Right lobe of liver (tissue), 6 donors: ENCODE measurements around the gene ITGA4. TPM values are rescaled to one million over a fixed set of nuclear protein-coding genes. Genes with fewer than 3 reads are reported as not detected.

ENCODE experiments used
- ATAC-seq, 4 donors: fragments of 200-7000 bp; cut with Tn5 transposase; one replicate each; pipeline ENCODE4 v1.9.1; 2020; ENCODE audit warnings: mild to moderate bottlenecking in 4 of 4, moderate library complexity in 4 of 4
- DNase-seq, 3 donors: peaks; one replicate each; pipeline ENCODE4 v3.0.0-alpha.2; 2020
- H3K27ac ChIP-seq, 3 donors: fragments of 200-600 bp; one replicate each; pipeline ENCODE4 v1.8.0; 2022
- H3K27me3 ChIP-seq, 2 donors: fragments of 200-600 bp; one replicate each; pipeline ENCODE4 v1.8.0; 2022
- H3K36me3 ChIP-seq, 4 donors: fragments of 200-600 bp; sonication (generic) in 1 of 4; one replicate each; pipeline versions ENCODE4 v1.5.1 to v1.8.0; 2017 to 2022; ENCODE audit warnings: control low read depth in 1 of 4
- H3K4me1 ChIP-seq, 4 donors: fragments of 200-600 bp; sonication (generic) in 1 of 4; one replicate each; pipeline versions ENCODE4 v1.5.1 to v1.8.0; 2017 to 2022; ENCODE audit warnings: control low read depth in 1 of 4
- H3K4me3 ChIP-seq, 3 donors: fragments of 200-600 bp; one replicate each; pipeline ENCODE4 v1.8.0; 2022
- H3K9me3 ChIP-seq, 4 donors: fragments of 200-600 bp; sonication (generic) in 1 of 4; one replicate each; pipeline versions ENCODE4 v1.5.1 to v1.8.0; 2017 to 2022; ENCODE audit warnings: control low read depth in 1 of 4
- POLR2A ChIP-seq: fragments of 450-650 bp; IDR thresholded peaks from one replicate; pipeline ENCODE4 v1.6.1; 2017; ENCODE audit warnings: antibody characterized with exemption, mild to moderate bottlenecking
- WGBS: methylation state at CpG from one replicate; pipeline ENCODE4 v1.1.6; 2018; ENCODE audit warnings: low coverage, low lambda C conversion rate; ENCODE audit not compliant: insufficient coverage; ENCODE audit errors: missing lambda C conversion rate; 5-methylcytosine and 5-hydroxymethylcytosine counted together
- intact Hi-C, 2 donors: fragments of 100-400 bp; cut with DNase I; formaldehyde crosslinking; loops; one replicate each; pipeline versions ENCODE4 v1.11.2 to v1.14.1; 2022
- total RNA-seq, 6 experiments: library from RNA; depleted of rRNA in 2 of 6; stranded (reverse); fragments of >200 nt in 2 of 6; fragmentation: NEBNext Ultra II Directional in 3 of 6; extraction: Animal tissue kit (Norgen Biotek cat#: 25700) in 3 of 6; gene quantifications; one replicate each; pipeline versions ENCODE4 v1.1.0 to v1.2.4, GENCODE V29; 2016 to 2023
- TF ChIP-seq, protein P1 (sequence below), 4 donors: fragments of 200-600 bp in 3 of 4; fragments of 450-650 bp in 1 of 4; IDR thresholded peaks; one replicate each; pipeline versions ENCODE4 v1.5.1 to v1.8.0; 2016 to 2022; ENCODE audit warnings: antibody characterized with exemption in 4 of 4, mild to moderate bottlenecking in 2 of 4
- donor health status: DM: no; HTN: yes; CAD: no.
- donor health status: DM: no; HTN: no; CAD: no.
- donor health status: DM: no; HTN: no; CAD: no.
- donor health status: DM: no; HTN: yes; CAD: no.
- donor health status: DM: no; HTN: yes; CAD: no.

Gene ITGA4
- total RNA-seq, 6 experiments from 2014 or later: 1.2 to 7.4 (median 3.6) TPM

DNA sequence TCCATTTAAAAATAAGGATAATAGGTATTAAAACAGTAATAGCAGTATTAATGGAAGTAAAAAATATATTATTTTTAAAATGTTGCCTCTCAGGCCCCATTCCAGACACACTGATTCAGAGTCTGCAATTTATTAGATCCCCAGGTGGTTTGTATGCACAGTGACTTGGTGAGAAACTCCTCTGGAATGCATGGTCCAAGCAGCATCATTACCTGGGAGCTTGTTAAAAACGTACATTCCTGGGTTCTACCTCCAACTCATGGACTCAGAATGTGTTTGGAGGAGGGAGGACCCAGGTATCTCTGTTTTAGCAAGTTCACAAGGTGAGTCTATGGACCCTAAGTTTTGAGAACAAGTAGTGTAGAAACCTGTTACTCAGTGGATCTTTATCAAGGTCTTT is 95.6 kb downstream of the ITGA4 start:
- Histone ChIP-seq H3K27me3 (no peaks in the 10 kb centered on the region), H3K36me3 (no peaks in the 10 kb centered on the region), H3K27ac (no peak overlapping the region), H3K9me3 (no peaks in the 10 kb centered on the region), H3K4me3 (no peak overlapping the region), H3K4me1 (no peaks in the 10 kb centered on the region)
- intact Hi-C loops: no loop called here
- DNase-seq: no peak
- TF ChIP-seq POLR2A: no peak
- TF ChIP-seq, protein P1, sequence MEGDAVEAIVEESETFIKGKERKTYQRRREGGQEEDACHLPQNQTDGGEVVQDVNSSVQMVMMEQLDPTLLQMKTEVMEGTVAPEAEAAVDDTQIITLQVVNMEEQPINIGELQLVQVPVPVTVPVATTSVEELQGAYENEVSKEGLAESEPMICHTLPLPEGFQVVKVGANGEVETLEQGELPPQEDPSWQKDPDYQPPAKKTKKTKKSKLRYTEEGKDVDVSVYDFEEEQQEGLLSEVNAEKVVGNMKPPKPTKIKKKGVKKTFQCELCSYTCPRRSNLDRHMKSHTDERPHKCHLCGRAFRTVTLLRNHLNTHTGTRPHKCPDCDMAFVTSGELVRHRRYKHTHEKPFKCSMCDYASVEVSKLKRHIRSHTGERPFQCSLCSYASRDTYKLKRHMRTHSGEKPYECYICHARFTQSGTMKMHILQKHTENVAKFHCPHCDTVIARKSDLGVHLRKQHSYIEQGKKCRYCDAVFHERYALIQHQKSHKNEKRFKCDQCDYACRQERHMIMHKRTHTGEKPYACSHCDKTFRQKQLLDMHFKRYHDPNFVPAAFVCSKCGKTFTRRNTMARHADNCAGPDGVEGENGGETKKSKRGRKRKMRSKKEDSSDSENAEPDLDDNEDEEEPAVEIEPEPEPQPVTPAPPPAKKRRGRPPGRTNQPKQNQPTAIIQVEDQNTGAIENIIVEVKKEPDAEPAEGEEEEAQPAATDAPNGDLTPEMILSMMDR (IDR thresholded peaks at IDR 0.05): no peak
- no peak for ATAC-seq
- 20% methylated on average over 1 of the region's 1 CpG for WGBS

DNA sequence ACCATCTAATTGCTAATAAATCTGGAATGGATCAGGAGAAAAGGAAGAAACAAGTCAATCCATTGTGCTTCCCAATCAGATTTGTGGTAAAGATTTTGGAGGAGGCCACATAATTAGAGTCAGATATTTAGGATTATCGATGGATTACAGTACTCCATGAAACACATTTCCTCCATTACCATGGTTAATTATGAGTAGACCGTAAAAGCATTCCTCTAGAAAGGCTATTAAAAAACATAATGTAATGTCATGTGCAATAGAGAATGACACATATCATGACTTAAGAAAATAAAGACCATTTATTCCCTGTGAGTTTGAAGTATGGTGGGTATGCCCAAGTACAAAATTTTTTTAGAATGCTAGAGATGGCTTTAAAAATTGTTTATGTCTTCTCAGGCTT is 96.1 kb downstream of the ITGA4 start:
- H3K36me3 ChIP-seq: no peaks in the 10 kb centered on the region
- no peak overlapping the region for H3K27ac ChIP-seq
- TF ChIP-seq, protein P1 (IDR thresholded peaks at IDR 0.05): no peak
- no peak for TF ChIP-seq POLR2A
- no peaks in the 10 kb centered on the region for H3K4me1 ChIP-seq
- ATAC-seq (no peak), DNase-seq (no peak)
- H3K9me3 ChIP-seq: no peaks in the 10 kb centered on the region
- intact Hi-C loops: no loop called here
- no peaks in the 10 kb centered on the region for H3K27me3 ChIP-seq
- WGBS: 72% methylated on average over 2 of the region's 2 CpGs
- no peak overlapping the region for H3K4me3 ChIP-seq

DNA sequence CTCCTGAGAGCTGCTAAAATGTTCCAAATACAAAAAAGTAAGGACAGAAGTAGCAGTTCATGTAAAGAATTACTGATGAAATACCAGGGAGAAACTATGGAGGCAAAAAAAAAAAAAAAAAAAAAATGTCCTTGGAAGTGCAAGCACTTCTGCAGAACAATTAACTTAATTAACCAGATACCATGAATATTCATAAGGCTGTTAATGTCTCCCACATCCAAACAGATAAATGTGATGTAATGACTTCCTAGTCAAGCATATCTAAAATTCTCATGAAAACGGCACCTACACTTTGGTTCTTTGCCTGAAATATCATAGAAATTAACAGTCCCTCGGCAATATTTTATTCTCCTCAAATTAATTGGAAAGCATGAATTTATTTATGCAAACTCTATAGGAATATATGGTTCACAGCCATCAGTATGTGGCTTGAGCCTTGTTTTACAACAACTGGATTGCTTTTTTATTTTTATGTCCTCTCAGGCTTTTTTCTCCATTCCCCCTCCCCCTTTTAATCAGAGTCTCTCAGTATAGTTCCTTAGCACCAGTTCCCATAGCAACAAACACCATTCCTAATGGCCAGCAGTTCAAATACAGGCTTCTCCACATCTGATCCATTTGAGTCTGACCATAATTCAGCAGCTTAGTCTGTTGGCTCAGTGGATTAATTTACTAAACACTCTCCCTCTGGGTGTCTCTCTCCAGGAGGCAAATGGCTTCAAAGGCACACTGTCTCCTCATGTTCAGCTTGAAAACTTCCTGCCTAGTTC is 97.1 kb downstream of the ITGA4 start:
- Histone ChIP-seq H3K36me3 (no peaks in the 10 kb centered on the region), H3K4me3 (no peak overlapping the region), H3K27me3 (no peaks in the 10 kb centered on the region), H3K27ac (no peak overlapping the region), H3K9me3 (no peaks in the 10 kb centered on the region), H3K4me1 (no peaks in the 10 kb centered on the region)
- no peak for DNase-seq
- intact Hi-C loops: no loop called here
- no peak for TF ChIP-seq POLR2A
- TF ChIP-seq, protein P1 (IDR thresholded peaks at IDR 0.05): no peak
- ATAC-seq: no peak
- WGBS: 46% methylated on average over 2 of the region's 2 CpGs

DNA sequence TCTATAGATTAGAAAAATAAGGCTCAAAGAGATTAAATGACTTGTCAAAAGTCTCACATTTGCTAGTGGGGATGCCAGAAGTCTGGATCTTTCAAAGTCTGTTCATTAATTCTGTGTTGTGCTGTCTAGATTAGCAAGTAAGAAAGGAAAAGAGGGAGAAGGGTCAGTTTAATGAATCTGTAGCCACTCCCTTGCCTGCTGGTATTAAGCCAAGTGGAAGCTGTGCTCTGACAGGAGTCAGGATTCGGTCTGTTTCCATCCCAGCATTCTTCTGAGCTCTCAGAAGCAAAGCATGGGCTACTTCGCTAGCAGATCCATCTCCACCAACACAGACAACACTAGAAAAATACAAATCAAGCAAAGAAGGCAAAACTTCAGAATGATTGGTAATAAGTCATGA is 101.2 kb downstream of the ITGA4 start:
- 74% methylated on average over 2 of the region's 2 CpGs for WGBS
- intact Hi-C loops: no loop called here
- no peak overlapping the region for H3K4me3 ChIP-seq
- H3K36me3 ChIP-seq: no peaks in the 10 kb centered on the region
- DNase-seq (no peak), ATAC-seq (no peak)
- H3K4me1 ChIP-seq: no peaks in the 10 kb centered on the region
- H3K9me3 ChIP-seq: no peaks in the 10 kb centered on the region
- H3K27me3 ChIP-seq: no peaks in the 10 kb centered on the region
- no peak for TF ChIP-seq POLR2A
- TF ChIP-seq, protein P1 (IDR thresholded peaks at IDR 0.05): no peak
- H3K27ac ChIP-seq: no peak overlapping the region
